GM18517 (cell line): Measurements from ENCODE around the gene NBEA.

ENCODE experiments used
- ATAC-seq: cut with Tn5 transposase; IDR thresholded peaks from one replicate; pipeline ENCODE4 v1.9.1; 2021; ENCODE audit warnings: mild to moderate bottlenecking, moderate library complexity; ENCODE audit not compliant: unreplicated experiment

NBEA gene

DNA sequence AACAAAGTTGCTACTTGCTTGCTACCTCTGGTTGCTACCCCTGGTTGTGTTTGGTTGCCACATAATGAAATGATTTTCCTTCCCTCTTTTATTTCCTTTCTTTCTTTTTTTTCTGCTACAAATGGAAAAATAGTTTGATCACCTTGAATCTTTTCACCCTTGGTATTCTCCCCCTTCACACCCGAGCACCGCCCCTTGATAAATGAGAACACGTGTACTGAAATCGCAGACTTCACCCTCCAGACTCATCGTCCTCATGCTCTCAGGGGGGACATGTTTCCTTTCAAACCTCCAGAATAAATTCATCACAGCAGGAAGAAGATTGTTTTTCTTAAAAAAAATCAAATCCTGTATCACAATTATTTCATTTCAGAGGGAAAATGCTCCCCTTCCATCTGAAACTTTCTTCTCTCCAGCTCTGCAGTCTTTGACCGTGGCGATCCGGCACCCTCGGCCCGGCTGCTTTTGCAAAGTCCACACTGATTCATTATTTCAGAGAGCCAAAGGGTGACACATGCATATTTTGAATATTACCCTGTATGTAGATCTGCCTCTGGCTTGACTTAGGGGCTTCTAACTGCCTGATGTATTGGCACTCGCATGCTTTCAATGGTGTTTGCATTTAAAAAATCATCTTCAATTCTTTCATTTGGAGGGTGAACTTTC is 757.0 kb downstream of the NBEA start:
- ATAC-seq: no peak

DNA sequence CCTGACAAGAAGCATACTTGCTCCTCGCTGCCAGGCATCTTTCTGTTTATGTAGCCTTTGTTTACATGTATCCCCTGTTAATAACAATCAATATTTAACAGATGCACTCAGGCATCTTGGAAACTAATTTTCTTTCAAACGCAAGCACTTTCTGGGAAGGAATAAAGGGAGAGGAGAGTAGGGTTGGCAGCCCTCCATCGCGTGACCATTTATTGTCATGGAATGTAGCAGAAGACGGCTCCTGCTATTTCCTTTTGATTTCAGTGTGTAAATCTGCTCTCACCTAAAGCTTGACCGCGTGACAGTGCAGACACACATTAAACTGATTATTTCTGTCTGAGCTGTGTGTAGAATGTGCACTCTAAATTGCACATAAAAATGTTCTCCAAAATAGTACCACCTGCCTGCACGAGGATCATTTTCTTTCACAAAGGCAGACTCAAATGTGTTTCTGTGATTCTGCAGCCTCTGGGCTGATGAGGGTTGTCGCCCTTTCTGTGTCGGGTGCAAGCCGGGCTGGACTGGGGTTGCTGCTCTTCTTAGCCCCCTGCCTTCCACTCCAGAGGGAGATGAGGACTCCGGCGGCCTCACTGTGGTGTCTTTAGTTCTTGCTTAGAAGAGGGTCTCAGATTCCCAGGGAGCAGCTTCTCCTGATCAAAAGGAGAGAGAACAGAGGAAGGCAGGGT is 757.9 kb downstream of the NBEA start:
- no peak for ATAC-seq

- no peak for ATAC-seq
Observed at GRCh38 chr13:35700671-35701070, 758.6 kb downstream of the NBEA start.

GRCh38 chr13:35702316-35702715 is 760.2 kb downstream of the NBEA start:
- no peak for ATAC-seq

DNA sequence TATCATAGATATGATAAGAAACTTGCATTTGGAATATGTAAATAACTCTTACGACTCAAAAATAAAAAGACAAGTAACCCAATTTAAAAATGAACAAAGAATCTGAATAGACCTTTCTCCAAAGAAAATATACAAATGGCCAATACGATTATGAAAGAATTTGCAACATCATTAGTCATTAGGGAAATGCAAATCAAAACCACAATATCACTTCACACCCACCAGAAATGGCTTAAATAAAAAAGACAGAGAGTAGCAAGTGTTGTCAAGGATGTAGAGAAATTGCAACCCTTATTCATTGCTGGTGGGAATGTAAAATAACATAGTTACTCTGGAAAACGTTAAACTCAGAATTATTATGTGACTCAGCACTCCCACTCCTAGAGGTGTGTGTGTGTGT is 761.0 kb downstream of the NBEA start:
- no peak for ATAC-seq

DNA sequence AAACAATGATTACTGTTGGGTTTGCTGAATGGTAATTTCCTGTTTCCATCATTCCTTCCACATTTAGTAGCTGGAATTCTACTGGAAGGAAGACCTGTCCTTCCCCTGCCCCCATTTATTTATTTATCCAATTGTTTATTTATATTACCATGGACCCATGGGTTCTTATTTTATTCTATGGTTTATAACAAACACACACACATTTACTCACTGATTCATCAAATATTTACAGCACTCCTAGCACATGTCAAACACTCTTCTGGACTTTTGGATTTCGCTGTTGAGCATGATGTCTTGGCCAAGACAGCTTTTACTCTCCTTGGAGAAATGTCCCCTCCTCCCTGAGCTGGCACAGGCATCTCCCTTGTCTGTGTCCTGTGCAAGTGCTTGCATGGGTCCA is 762.3 kb downstream of the NBEA start:
- ATAC-seq: no peak

DNA sequence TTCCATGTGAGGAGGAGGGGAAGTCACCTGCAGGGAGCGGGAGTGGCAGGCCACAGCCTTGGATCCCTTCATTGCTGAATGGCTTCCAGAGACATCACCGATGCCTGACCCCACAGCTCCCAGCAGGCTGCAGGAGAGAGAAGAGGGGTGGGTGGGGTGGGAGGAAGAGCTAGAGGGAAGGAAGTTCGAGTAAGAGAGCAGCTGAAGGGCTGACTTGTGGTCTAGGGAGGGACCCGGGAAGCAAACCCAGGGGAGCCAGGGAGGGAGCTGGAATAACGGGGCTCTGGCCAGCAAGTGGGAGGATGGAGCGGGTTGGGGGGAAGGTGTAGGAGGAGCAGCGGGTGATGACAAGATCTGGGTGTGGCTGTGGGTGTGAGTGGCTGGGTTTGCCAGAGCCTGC is 764.2 kb downstream of the NBEA start:
- ATAC-seq: no peak

- ATAC-seq: no peak
Observed at GRCh38 chr13:35706721-35707120, 764.7 kb downstream of the NBEA start.

GRCh38 chr13:35711909-35712308 is 769.8 kb downstream of the NBEA start:
- no peak for ATAC-seq

DNA sequence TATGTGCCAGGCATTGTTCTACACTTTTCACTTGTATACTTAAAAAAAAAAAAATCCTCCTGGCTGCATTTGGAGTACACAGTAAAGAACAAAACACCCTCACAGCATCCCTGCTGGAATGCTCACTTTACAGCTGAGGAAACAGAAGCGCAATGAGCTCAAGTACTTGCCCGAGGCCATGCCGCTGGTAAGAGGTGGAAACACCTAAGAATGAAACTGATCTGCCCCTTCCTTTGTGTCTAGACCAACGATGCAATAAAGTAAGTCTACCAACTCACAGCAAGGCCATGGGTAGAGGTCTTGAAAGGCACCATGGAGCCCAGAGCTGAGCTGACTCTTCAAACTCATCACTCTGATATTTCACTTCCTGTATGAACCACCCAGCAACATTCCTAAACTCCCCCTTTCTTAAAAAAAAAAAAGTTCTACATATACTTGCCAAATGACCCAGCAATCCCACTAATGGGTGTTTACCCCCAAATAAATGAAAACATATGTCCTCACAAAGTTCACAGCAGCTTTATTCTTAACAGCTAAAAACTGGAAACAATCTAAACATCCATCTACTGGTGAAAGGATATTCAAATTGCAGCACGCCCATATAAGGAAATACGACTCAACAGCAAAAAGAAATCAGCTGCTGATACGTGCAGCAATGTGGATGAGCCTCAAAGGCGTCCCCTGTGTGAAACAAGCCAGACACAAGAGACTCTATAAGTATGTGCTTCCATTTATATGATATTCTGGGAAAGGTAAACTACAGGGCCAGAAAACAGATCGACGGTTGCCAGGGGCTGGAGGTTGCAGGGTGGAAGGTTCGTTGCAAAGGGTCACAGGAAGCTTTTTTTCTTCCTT is 771.1 kb downstream of the NBEA start:
- ATAC-seq: no peak

- no peak for ATAC-seq
Observed at GRCh38 chr13:35714121-35714520, 772.1 kb downstream of the NBEA start.

DNA sequence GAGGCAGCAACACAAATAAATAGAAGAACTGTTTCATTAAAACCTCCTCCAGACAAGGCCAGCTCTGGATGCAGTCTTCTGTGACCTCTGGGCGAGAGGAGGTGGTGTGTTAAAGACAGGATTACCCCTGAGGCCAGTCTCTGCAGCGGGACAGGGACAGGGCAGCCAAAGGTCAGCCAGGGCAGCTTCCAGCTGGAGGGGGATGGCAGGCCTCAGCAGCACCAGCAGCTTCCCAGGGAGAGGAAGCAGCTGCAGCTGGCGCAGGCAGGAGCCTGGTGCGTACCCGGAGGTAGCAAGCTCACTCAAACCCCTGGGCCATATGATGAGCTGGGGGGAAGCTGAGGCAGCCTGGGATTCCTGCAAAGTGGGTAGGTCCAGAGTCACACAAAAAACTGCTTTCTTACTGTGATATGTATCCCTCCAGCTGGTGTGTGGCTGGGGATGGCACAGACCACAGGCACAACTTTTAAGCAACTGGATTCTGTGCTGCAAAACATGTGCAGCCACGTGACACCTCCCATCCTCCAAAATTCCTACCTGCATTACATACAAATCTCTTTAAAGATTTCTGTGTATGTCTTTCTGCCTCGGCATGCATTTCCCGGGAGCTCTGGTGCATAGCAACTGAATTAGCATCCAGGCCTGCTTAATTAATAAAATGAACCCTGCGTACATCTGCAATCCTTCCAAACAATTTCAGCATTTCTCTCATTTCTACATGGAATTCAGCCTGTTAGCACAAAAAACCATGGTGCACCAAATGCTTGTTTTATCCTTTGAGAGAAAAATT is 772.7 kb downstream of the NBEA start:
- ATAC-seq: no peak

DNA sequence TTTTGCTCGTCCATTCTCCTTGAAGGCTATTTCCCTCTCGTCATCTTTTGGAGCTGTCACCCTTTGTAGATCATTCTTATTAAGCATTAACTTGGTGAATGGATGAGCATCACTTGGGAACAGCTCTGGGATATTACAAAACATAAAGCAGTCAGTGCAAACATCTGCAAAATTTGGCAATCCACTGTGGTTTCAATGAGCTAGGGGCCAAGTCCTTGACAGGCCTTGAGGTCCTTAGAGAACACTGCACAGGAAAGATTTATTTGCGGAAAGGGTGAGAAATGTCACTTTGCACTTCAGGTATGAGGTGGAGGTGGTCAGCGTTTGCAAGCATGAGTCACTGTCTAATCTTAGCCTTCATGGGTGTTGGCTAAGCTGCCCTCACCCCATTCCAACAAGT is 774.1 kb downstream of the NBEA start:
- no peak for ATAC-seq

- ATAC-seq: no peak
Observed at GRCh38 chr13:35716729-35717128, 774.7 kb downstream of the NBEA start.

GRCh38 chr13:35718084-35718483 is 776.0 kb downstream of the NBEA start:
- ATAC-seq: no peak

GRCh38 chr13:35720290-35720689 is 778.2 kb downstream of the NBEA start:
- no peak for ATAC-seq

DNA sequence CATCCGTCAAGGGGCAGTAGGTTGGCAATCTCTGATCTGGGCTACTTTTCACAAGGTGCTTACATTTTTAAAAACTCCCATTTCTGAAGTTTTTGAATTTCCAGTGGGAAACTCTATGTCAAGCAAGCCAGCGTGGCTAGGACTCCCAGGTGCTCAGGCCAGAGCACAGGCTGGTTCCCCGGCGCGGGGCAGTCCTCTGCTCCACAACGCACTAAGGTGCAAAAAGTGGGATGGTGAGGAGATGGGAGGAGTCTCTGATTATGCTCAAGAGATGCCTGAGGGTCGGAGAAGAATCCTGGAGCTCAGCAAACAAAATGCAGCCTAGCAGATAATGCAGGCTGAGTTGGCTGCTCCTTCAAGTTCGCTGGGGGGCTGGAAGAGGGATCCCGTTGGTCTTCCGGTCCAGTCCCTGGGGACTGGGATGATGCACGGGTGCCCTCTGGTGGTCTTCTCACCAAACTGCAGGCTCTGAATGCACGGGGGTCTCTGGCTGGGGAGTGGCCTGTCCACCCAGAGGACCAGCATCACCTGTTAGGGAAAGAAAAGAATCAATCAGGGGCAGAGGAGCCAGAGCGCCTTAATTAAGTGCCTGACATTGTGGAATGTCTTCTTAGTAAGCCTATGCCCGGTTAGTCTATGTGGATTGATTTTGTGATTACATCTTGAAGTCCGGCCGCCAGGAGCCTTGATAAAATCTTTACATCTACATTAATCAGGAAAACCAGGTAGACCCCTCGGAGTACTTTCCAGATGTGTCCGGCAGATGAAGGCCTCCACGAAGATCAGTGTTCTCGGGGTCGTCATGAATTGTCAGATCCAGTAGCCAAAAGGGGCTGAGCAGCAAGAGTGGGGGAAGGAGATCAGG is 778.9 kb downstream of the NBEA start:
- ATAC-seq: no peak
